ENCODE data around the gene IFIT1B.

IFIT1B gene

GRCh38 chr10:89342206-89342958 is 35.5 kb upstream of the IFIT1B start:
- no peak for DNase-seq
- Histone ChIP-seq H3K36me3 (no peaks in the 10 kb centered on the region), H3K27ac (no peak overlapping the region), H3K4me3 (ENCODE audit: low read depth, low read length) (no peak overlapping the region), H3K27me3 (ENCODE audit: insufficient read depth, low read depth, severe bottlenecking) (no peaks in the 10 kb centered on the region), H3K9me3 (ENCODE audit: severe bottlenecking) (no peaks in the 10 kb centered on the region)
- TF ChIP-seq CTCF (IDR thresholded peaks at IDR 0.05; ENCODE audit: low read depth, low read length), result no peak

GRCh38 chr10:89343089-89343767 is 34.6 kb upstream of the IFIT1B start:
- no peaks in the 10 kb centered on the region for H3K36me3 ChIP-seq
- no peaks in the 10 kb centered on the region for H3K27me3 ChIP-seq (ENCODE audit: insufficient read depth, low read depth, severe bottlenecking)
- H3K4me3 ChIP-seq (ENCODE audit: low read depth, low read length), result no peak overlapping the region
- TF ChIP-seq CTCF (IDR thresholded peaks at IDR 0.05; ENCODE audit: low read depth, low read length), result no peak
- no peaks in the 10 kb centered on the region for H3K9me3 ChIP-seq (ENCODE audit: severe bottlenecking)
- no peak for DNase-seq
- H3K27ac ChIP-seq, result no peak overlapping the region

GRCh38 chr10:89344156-89344555 is 33.7 kb upstream of the IFIT1B start:
- Histone ChIP-seq H3K9me3 (ENCODE audit: severe bottlenecking) (no peaks in the 10 kb centered on the region), H3K4me3 (ENCODE audit: low read depth, low read length) (no peak overlapping the region), H3K27me3 (ENCODE audit: insufficient read depth, low read depth, severe bottlenecking) (no peaks in the 10 kb centered on the region), H3K27ac (no peak overlapping the region), H3K36me3 (no peaks in the 10 kb centered on the region)
- no peak for TF ChIP-seq CTCF (IDR thresholded peaks at IDR 0.05; ENCODE audit: low read depth, low read length)
- no peak for DNase-seq

GRCh38 chr10:89345367-89346000 is 32.4 kb upstream of the IFIT1B start:
- no peak for TF ChIP-seq CTCF (IDR thresholded peaks at IDR 0.05; ENCODE audit: low read depth, low read length)
- no peak for DNase-seq
- Histone ChIP-seq H3K36me3 (no peaks in the 10 kb centered on the region), H3K27me3 (ENCODE audit: insufficient read depth, low read depth, severe bottlenecking) (no peaks in the 10 kb centered on the region), H3K9me3 (ENCODE audit: severe bottlenecking) (no peaks in the 10 kb centered on the region), H3K4me3 (ENCODE audit: low read depth, low read length) (no peak overlapping the region), H3K27ac (no peak overlapping the region)

- no peaks in the 10 kb centered on the region for H3K36me3 ChIP-seq
- H3K27me3 ChIP-seq (ENCODE audit: insufficient read depth, low read depth, severe bottlenecking), result no peaks in the 10 kb centered on the region
- no peaks in the 10 kb centered on the region for H3K9me3 ChIP-seq (ENCODE audit: severe bottlenecking)
- H3K27ac ChIP-seq, result no peak overlapping the region
- no peak for DNase-seq
- H3K4me3 ChIP-seq (ENCODE audit: low read depth, low read length), result no peak overlapping the region
- no peak for TF ChIP-seq CTCF (IDR thresholded peaks at IDR 0.05; ENCODE audit: low read depth, low read length)
Observed at GRCh38 chr10:89346405-89347254, 31.2 kb upstream of the IFIT1B start.

All from WERI-Rb-1 (cell line).